ENCODE measurements around the gene NQO2. TPM values are rescaled to one million over a fixed set of nuclear protein-coding genes. Genes with fewer than 3 reads are reported as not detected.

NQO2 gene
- total and polyA plus RNA-seq, 2 of the 13 experiments (the other 11 are each of a cell fraction or from before 2014, with no cell fraction given) = 32.2 to 56.5 TPM

GRCh38 chr6:3001773-3002293 lies 2.1 kb downstream of the NQO2 start (continued):
- TF ChIP-seq IKZF5 (CRISPR knock-in tag; IDR thresholded peaks at IDR 0.05) = peak; percentile 35; the same call in 1 of the 2 replicates
- no peak for TF ChIP-seq ZNF780A (CRISPR knock-in tag; IDR thresholded peaks at IDR 0.05)
- no peak for TF ChIP-seq ZNF850 (CRISPR knock-in tag; conservative IDR thresholded peaks at IDR 0.05)
- no peak for TF ChIP-seq SP2 (CRISPR knock-in tag; IDR thresholded peaks at IDR 0.05)
- TF ChIP-seq ZBTB34 (CRISPR knock-in tag; IDR thresholded peaks at IDR 0.05) = no peak
- no peak for TF ChIP-seq RELA (CRISPR knock-in tag; IDR thresholded peaks at IDR 0.05)
- no peak for TF ChIP-seq TIGD3 (CRISPR knock-in tag; IDR thresholded peaks at IDR 0.05; ENCODE audit: borderline replicate concordance)
- no peak for TF ChIP-seq LRRFIP1 (CRISPR knock-in tag; conservative IDR thresholded peaks at IDR 0.05)
- no peak for TF ChIP-seq RBM22 (optimal IDR thresholded peaks at IDR 0.05; ENCODE audit: low read length)
- no peak for TF ChIP-seq ZNF281 (CRISPR knock-in tag; IDR thresholded peaks at IDR 0.05; ENCODE audit: borderline replicate concordance)
- TF ChIP-seq ZIK1 (CRISPR knock-in tag; IDR thresholded peaks at IDR 0.05; ENCODE audit: borderline replicate concordance, low read depth) = no peak
- TF ChIP-seq TFE3 (CRISPR knock-in tag; IDR thresholded peaks at IDR 0.05) = peak; percentile 65; the same call in 1 of the 2 replicates
- no peak for TF ChIP-seq TRAFD1 (CRISPR knock-in tag; IDR thresholded peaks at IDR 0.05; ENCODE audit: borderline replicate concordance)
- TF ChIP-seq TBX2 (CRISPR knock-in tag; IDR thresholded peaks at IDR 0.05; ENCODE audit: borderline replicate concordance) = no peak
- TF ChIP-seq WIZ (CRISPR knock-in tag; IDR thresholded peaks at IDR 0.05) = no peak
